Astrocyte of the cerebellum (primary cell): ENCODE results near the gene DHCR24.

ENCODE experiments used
- DNase-seq: peaks from one replicate; pipeline ENCODE4 v3.0.0-alpha.2; 2011; ENCODE audit warnings: low read depth
- H3K4me3 ChIP-seq: 2 replicates; pipeline ENCODE4 v1.5.1; 2011; ENCODE audit warnings: mild to moderate bottlenecking, low read depth, low read length, moderate library complexity
- in situ Hi-C: cut with HindIII; loops from 2 replicates; pipeline ENCODE4 v1.10.0; 2017; ENCODE audit warnings: low sequenced_read_pairs
- TF ChIP-seq, protein P1 (sequence below): IDR thresholded peaks from 2 replicates; pipeline ENCODE4 v1.5.1; 2012; ENCODE audit warnings: low read length, low read depth, moderate library complexity, mild to moderate bottlenecking; ENCODE audit errors: missing control alignments

DHCR24 gene

DNA sequence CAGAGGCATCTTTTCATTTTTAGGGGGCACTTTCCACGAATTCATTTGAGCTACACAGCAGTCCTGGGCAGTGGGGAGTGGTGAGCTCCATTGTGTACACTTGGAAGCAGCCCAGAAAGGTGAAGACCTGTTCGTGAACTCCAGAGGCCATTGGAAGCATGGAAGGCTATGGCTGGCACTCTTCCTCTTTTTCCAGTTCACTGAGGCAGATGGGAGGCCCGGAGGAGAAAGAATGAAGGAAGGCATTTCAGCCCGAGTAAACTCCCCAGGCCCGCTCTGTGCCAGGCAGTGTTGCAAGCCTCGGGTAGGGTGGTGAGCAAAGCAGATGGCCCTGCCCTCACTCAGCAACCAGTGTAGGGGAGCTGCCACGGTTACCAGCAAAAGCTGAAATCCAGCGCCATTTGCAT, 673 bp upstream of the DHCR24 start:
- TF ChIP-seq, protein P1, sequence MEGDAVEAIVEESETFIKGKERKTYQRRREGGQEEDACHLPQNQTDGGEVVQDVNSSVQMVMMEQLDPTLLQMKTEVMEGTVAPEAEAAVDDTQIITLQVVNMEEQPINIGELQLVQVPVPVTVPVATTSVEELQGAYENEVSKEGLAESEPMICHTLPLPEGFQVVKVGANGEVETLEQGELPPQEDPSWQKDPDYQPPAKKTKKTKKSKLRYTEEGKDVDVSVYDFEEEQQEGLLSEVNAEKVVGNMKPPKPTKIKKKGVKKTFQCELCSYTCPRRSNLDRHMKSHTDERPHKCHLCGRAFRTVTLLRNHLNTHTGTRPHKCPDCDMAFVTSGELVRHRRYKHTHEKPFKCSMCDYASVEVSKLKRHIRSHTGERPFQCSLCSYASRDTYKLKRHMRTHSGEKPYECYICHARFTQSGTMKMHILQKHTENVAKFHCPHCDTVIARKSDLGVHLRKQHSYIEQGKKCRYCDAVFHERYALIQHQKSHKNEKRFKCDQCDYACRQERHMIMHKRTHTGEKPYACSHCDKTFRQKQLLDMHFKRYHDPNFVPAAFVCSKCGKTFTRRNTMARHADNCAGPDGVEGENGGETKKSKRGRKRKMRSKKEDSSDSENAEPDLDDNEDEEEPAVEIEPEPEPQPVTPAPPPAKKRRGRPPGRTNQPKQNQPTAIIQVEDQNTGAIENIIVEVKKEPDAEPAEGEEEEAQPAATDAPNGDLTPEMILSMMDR, result no peak
- in situ Hi-C loops, result no loop called here
- peak overlapping the region; percentile 83 for H3K4me3 ChIP-seq
- DNase-seq, result no peak

- in situ Hi-C loops, result no loop called here
- peak overlapping the region; percentile 83 for H3K4me3 ChIP-seq
- no peak for DNase-seq
- TF ChIP-seq, protein P1, result no peak
Measured at GRCh38 chr1:54885807-54886723, 930 bp downstream of the DHCR24 start.

GRCh38 chr1:54885237-54885679, 1.7 kb downstream of the DHCR24 start:
- in situ Hi-C loops, result no loop called here
- TF ChIP-seq, protein P1, result no peak
- H3K4me3 ChIP-seq, result peak overlapping the region; percentile 83
- DNase-seq, result no peak

GRCh38 chr1:54884768-54885167, 2.2 kb downstream of the DHCR24 start:
- TF ChIP-seq, protein P1, result no peak
- in situ Hi-C loops, result no loop called here
- H3K4me3 ChIP-seq, result peak overlapping the region; percentile 2
- no peak for DNase-seq

- H3K4me3 ChIP-seq, result no peak overlapping the region
- in situ Hi-C loops, result no loop called here
- DNase-seq, result no peak
- TF ChIP-seq, protein P1, result no peak
Measured at GRCh38 chr1:54884135-54884586, 2.8 kb downstream of the DHCR24 start.

DNA sequence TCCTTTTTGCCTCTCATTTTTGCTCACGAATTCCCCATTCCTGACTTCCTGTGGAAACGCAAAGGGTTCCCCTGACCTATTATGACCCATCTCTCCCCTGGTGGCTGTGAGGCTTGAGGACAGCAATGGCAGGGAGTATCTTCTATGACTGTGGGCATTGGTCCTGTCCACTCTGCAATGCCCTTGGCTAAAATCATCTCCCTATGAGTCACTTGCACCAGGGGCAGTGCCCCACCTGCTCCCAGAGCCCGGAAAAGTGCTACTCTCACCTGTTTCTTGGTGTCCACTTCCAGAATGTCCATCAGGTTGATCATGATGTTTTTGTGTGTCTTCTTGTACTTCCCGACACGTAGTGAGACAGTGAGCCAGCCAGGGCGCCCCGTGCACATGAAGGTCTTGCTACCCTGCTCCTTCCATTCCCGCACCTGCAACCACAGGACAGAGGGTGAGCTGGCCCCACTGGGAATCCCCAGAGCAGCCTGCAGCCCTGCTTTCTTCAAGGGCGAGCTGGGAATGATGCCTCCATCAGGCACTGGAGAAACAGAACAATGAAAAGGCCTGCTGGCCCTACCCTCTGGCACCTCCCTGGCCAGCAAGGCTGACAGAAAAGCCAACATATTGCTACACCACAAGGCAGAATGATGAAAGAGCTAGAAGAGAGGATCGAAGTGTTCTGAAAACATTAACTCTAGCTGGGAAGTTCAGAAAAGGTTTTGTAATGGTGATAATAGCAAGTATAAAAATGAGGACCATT, 3.5 kb downstream of the DHCR24 start:
- no peak for DNase-seq
- no peak overlapping the region for H3K4me3 ChIP-seq
- TF ChIP-seq, protein P1, result no peak
- in situ Hi-C loops, result no loop called here
